Kidney (tissue), 14 donors: ENCODE measurements around the gene OXER1. TPM values are rescaled to one million over a fixed set of nuclear protein-coding genes. Genes with fewer than 3 reads are reported as not detected.

Source experiments
- DNase-seq, 5 donors: peaks; one replicate each; pipeline ENCODE4 v3.0.0-alpha.2; 2013 to 2020
- FAIRE-seq: peaks from 2 replicates; lab custom pipeline; 2012; peaks lifted over from hg19 to GRCh38; lab: Jason Lieb, UNC
- H3K27ac ChIP-seq, 2 donors: one replicate each; pipeline ENCODE4 v1.7.0; 2013; ENCODE audit warnings: low read depth in 2 of 2, low read length in 2 of 2, inconsistent platforms in 1 of 2
- H3K27me3 ChIP-seq: one replicate; pipeline ENCODE4 v1.7.1; 2013; ENCODE audit warnings: low read length, inconsistent platforms; ENCODE audit not compliant: control insufficient read depth, insufficient read depth
- H3K36me3 ChIP-seq, 3 donors: one replicate each; pipeline versions ENCODE4 v1.7.0 to v1.7.1; 2013; ENCODE audit warnings: low read length in 3 of 3, control low read depth in 1 of 3, inconsistent platforms in 1 of 3; ENCODE audit not compliant: insufficient read depth in 3 of 3, control insufficient read depth in 2 of 3
- H3K4me1 ChIP-seq, 3 donors: one replicate each; pipeline versions ENCODE4 v1.7.0 to v1.7.1; 2013; ENCODE audit warnings: low read length in 3 of 3, inconsistent platforms in 1 of 3, low read depth in 1 of 3; ENCODE audit not compliant: control insufficient read depth in 2 of 3, insufficient read depth in 2 of 3
- H3K4me3 ChIP-seq, 3 donors: one replicate each; pipeline versions ENCODE4 v1.7.0 to v1.8.1; 2013; ENCODE audit warnings: low read length in 3 of 3, control low read depth in 1 of 3, inconsistent platforms in 1 of 3
- H3K9ac ChIP-seq, 3 donors: one replicate each; pipeline versions ENCODE4 v1.7.0 to v1.7.1; 2013; ENCODE audit warnings: low read length in 3 of 3, control low read depth in 1 of 3, inconsistent platforms in 1 of 3
- H3K9me3 ChIP-seq, 3 donors: one replicate each; pipeline versions ENCODE4 v1.7.0 to v1.7.1; 2013; ENCODE audit warnings: low read length in 3 of 3, control low read depth in 1 of 3, inconsistent platforms in 1 of 3; ENCODE audit not compliant: control insufficient read depth in 2 of 3, insufficient read depth in 1 of 3
- CTCF ChIP-seq: IDR thresholded peaks from 3 replicates; pipeline ENCODE4 v1.5.1; 2012; ENCODE audit warnings: mild to moderate bottlenecking, moderate library complexity, borderline replicate concordance; ENCODE audit not compliant: insufficient read depth; ENCODE audit errors: extremely low read depth
- intact Hi-C: fragments of 100-400 bp; cut with DNase I; formaldehyde crosslinking; loops from one replicate; pipeline ENCODE4 v1.11.1; 2022
- polyA plus RNA-seq: library from polyadenylated mRNA; stranded (reverse); fragments of 350-450 nt; fragmentation: Illumina TruSeq; extraction: RNeasy Lipid Tissue Mini Kit (QIAGEN cat#74804); gene quantifications from one replicate; pipeline ENCODE4 v1.2.3, GENCODE V29; 2014; ENCODE audit warnings: low read depth, low replicate concordance; ENCODE audit not compliant: insufficient read depth
- total RNA-seq: library from RNA; stranded (reverse); fragmentation: NEBNext Ultra II Directional; extraction: Animal tissue kit (Norgen Biotek cat#: 25700); gene quantifications from one replicate; pipeline ENCODE4 v1.2.1, GENCODE V29; 2021
- donor health status: control.
- donor health status: control.
- donor health status: control.
- donor health status: control.
- donor health status: control.
- donor health status: DM: yes; HTN: yes; CAD: no.
- donor health status: Normal renal cell carcinoma (clear cell type).

Gene OXER1
- total and polyA plus RNA-seq, 2 donors from 2014 or later = 2.5 to 5.4 TPM

- Histone ChIP-seq H3K4me1 (peaks cover 0 to under 1% (median 0%) of the 10 kb centered on the region in 3 donors), H3K36me3 (peaks cover 0 to 3% (median 0%) of the 10 kb centered on the region in 3 donors), H3K9ac (no peak overlapping the region), H3K27me3 (no peaks in the 10 kb centered on the region), H3K9me3 (no peaks in the 10 kb centered on the region), H3K27ac (no peak overlapping the region), H3K4me3 (no peak overlapping the region)
- DNase-seq (no peak), FAIRE-seq (no peak)
- intact Hi-C loops = no loop called here
- TF ChIP-seq CTCF = no peak
Measured at GRCh38 chr2:42800981-42801380, 37.0 kb upstream of the OXER1 start.

GRCh38 chr2:42800461-42800962, 36.6 kb upstream of the OXER1 start:
- Histone ChIP-seq H3K9ac (no peak overlapping the region), H3K36me3 (peaks cover 0 to 7% (median 0%) of the 10 kb centered on the region in 3 donors), H3K9me3 (no peaks in the 10 kb centered on the region), H3K27me3 (no peaks in the 10 kb centered on the region), H3K4me3 (no peak overlapping the region), H3K4me1 (peaks cover 0 to 5% (median 0%) of the 10 kb centered on the region in 3 donors), H3K27ac (no peak overlapping the region)
- no peak for FAIRE-seq
- intact Hi-C loops = no loop called here
- TF ChIP-seq CTCF = no peak
- DNase-seq = no peak

GRCh38 chr2:42799881-42800280, 35.9 kb upstream of the OXER1 start:
- H3K27me3 ChIP-seq = no peaks in the 10 kb centered on the region
- DNase-seq (no peak), FAIRE-seq (no peak)
- no peak overlapping the region for H3K9ac ChIP-seq
- no peak for TF ChIP-seq CTCF
- no peak overlapping the region for H3K27ac ChIP-seq
- peaks cover 0 to 6% (median 0%) of the 10 kb centered on the region in 3 donors for H3K4me1 ChIP-seq
- no peak overlapping the region for H3K4me3 ChIP-seq
- peaks cover 0 to 7% (median 0%) of the 10 kb centered on the region in 3 donors for H3K36me3 ChIP-seq
- intact Hi-C loops = no loop called here
- H3K9me3 ChIP-seq = no peaks in the 10 kb centered on the region

- H3K27me3 ChIP-seq = no peaks in the 10 kb centered on the region
- DNase-seq (no peak), FAIRE-seq (no peak)
- H3K27ac ChIP-seq = no peak overlapping the region
- no peak overlapping the region for H3K9ac ChIP-seq
- H3K9me3 ChIP-seq = no peaks in the 10 kb centered on the region
- no peak overlapping the region for H3K4me3 ChIP-seq
- no peak for TF ChIP-seq CTCF
- intact Hi-C loops = no loop called here
- peaks cover 0 to 7% (median 0%) of the 10 kb centered on the region in 3 donors for H3K36me3 ChIP-seq
- peaks cover 0 to 6% (median 3%) of the 10 kb centered on the region in 3 donors for H3K4me1 ChIP-seq
Measured at GRCh38 chr2:42797281-42797680, 33.3 kb upstream of the OXER1 start.
